COLO829 (cell line): ENCODE data around the gene ARFGAP2.

Experiments used
- DNase-seq: peaks from one replicate; pipeline ENCODE4 v3.0.0; 2012; ENCODE audit warnings: low spot score

Gene ARFGAP2

GRCh38 chr11:47186700-47187695 lies 10.3 kb upstream of the ARFGAP2 start:
- no peak for DNase-seq

- no peak for DNase-seq
Observed at GRCh38 chr11:47186076-47186699, 9.5 kb upstream of the ARFGAP2 start, which contains the start of gene PACSIN3. PACSIN3 (minus strand) TSS chr11:47186434; CDS start chr11:47182727, 3,707 bp downstream.

- DNase-seq: no peak
Observed at GRCh38 chr11:47185305-47186075, 8.8 kb upstream of the ARFGAP2 start.

GRCh38 chr11:47184711-47185304 lies 8.1 kb upstream of the ARFGAP2 start:
- DNase-seq: no peak

- no peak for DNase-seq
Observed at GRCh38 chr11:47183969-47184368, 7.3 kb upstream of the ARFGAP2 start.

- no peak for DNase-seq
Observed at GRCh38 chr11:47183031-47183856, 6.6 kb upstream of the ARFGAP2 start.

- no peak for DNase-seq
Observed at GRCh38 chr11:47182380-47182779, 5.7 kb upstream of the ARFGAP2 start.

GRCh38 chr11:47181271-47181670 lies 4.6 kb upstream of the ARFGAP2 start:
- no peak for DNase-seq

- DNase-seq: no peak
Observed at GRCh38 chr11:47180006-47180787, 3.5 kb upstream of the ARFGAP2 start.

- no peak for DNase-seq
Observed at GRCh38 chr11:47179655-47179991, 2.9 kb upstream of the ARFGAP2 start.

GRCh38 chr11:47178737-47179654 lies 2.3 kb upstream of the ARFGAP2 start:
- no peak for DNase-seq

GRCh38 chr11:47178316-47178715 lies 1.6 kb upstream of the ARFGAP2 start:
- DNase-seq: no peak

GRCh38 chr11:47177846-47178245 lies 1.2 kb upstream of the ARFGAP2 start:
- DNase-seq: no peak

- peak; percentile 94 for DNase-seq
Observed at GRCh38 chr11:47177229-47177845, 658 bp upstream of the ARFGAP2 start.

GRCh38 chr11:47175746-47176327 lies 842 bp downstream of the ARFGAP2 start:
- no peak for DNase-seq

GRCh38 chr11:47172740-47173336 lies 3.8 kb downstream of the ARFGAP2 start:
- no peak for DNase-seq

- no peak for DNase-seq
Observed at GRCh38 chr11:47171856-47172255, 4.8 kb downstream of the ARFGAP2 start.
